MV-4-11 (cell line): ENCODE measurements around the gene PTGFRN.
A peak's percentile ranks its signal among the peaks of the same experiment; 100 is the strongest.

ENCODE experiments used
- DNase-seq: peaks from one replicate; lab custom pipeline; 2025; lab: John Stamatoyannopoulos, UW

PTGFRN gene

GRCh38 chr1:117001254-117001927 is 91.7 kb downstream of the PTGFRN start, which contains the start of gene CD101:
CD101 (plus strand) TSS chr1:117001760; CDS start chr1:117001818, 58 bp downstream.
- peak; percentile 91 for DNase-seq

- peak; percentile 99 for DNase-seq
Measured at GRCh38 chr1:117003223-117003875, 93.6 kb downstream of the PTGFRN start.

GRCh38 chr1:117007719-117008013 is 98.0 kb downstream of the PTGFRN start:
- DNase-seq = no peak

GRCh38 chr1:117008656-117009055 is 98.9 kb downstream of the PTGFRN start:
- DNase-seq = peak; percentile 23

- peak; percentile 87 for DNase-seq
Measured at GRCh38 chr1:117009132-117009531, 99.4 kb downstream of the PTGFRN start.

- no peak for DNase-seq
Measured at GRCh38 chr1:117010310-117010969, 100.7 kb downstream of the PTGFRN start.

- no peak for DNase-seq
Measured at GRCh38 chr1:117011334-117011733, 101.6 kb downstream of the PTGFRN start.

GRCh38 chr1:117013309-117013858 is 103.7 kb downstream of the PTGFRN start:
- DNase-seq = no peak

- DNase-seq = no peak
Measured at GRCh38 chr1:117014209-117014608, 104.5 kb downstream of the PTGFRN start.

- no peak for DNase-seq
Measured at GRCh38 chr1:117015724-117016123, 106.0 kb downstream of the PTGFRN start.

- no peak for DNase-seq
Measured at GRCh38 chr1:117017062-117017461, 107.3 kb downstream of the PTGFRN start.

- no peak for DNase-seq
Measured at GRCh38 chr1:117017648-117018047, 107.9 kb downstream of the PTGFRN start.

- DNase-seq = no peak
Measured at GRCh38 chr1:117020526-117021156, 110.9 kb downstream of the PTGFRN start.

- no peak for DNase-seq
Measured at GRCh38 chr1:117022114-117022513, 112.4 kb downstream of the PTGFRN start.

- no peak for DNase-seq
Measured at GRCh38 chr1:117025568-117025967, 115.9 kb downstream of the PTGFRN start.

- DNase-seq = no peak
Measured at GRCh38 chr1:117026361-117026760, 116.6 kb downstream of the PTGFRN start.

- no peak for DNase-seq
Measured at GRCh38 chr1:117029685-117030084, 120.0 kb downstream of the PTGFRN start.

GRCh38 chr1:117030271-117030877 is 120.7 kb downstream of the PTGFRN start:
- no peak for DNase-seq

- DNase-seq = no peak
Measured at GRCh38 chr1:117032266-117032665, 122.5 kb downstream of the PTGFRN start.

GRCh38 chr1:117032681-117033539 is 123.2 kb downstream of the PTGFRN start:
- DNase-seq = no peak

GRCh38 chr1:117033772-117034171 is 124.1 kb downstream of the PTGFRN start:
- no peak for DNase-seq
